Effector memory CD8-positive, alpha-beta T cell (primary cell): ENCODE results near the gene MAPK12.

ENCODE experiments used
- ATAC-seq: fragments of 150-1000 bp; cut with Tn5 transposase; replicated peaks from 2 replicates; pipeline ENCODE4 v1.10.0; 2021; ENCODE audit warnings: mild to moderate bottlenecking, moderate library complexity
- DNase-seq, 3 experiments: peaks; one replicate each; pipeline ENCODE4 v3.0.0; 2021
- H3K27ac Mint-ChIP-seq, 2 donors: one replicate each; pipeline ENCODE4 v1.8.0; 2022; ENCODE audit warnings: mild to moderate bottlenecking in 2 of 2, mixed read lengths in 2 of 2, moderate library complexity in 2 of 2
- H3K27me3 Mint-ChIP-seq, 2 donors: one replicate each; pipeline ENCODE4 v1.8.0; 2022; ENCODE audit warnings: mixed read lengths in 2 of 2
- H3K36me3 Mint-ChIP-seq: one replicate; pipeline ENCODE4 v1.8.0; 2022; ENCODE audit warnings: mild to moderate bottlenecking, moderate library complexity, mixed read lengths; ENCODE audit not compliant: insufficient read depth
- H3K4me1 Mint-ChIP-seq, 2 donors: one replicate each; pipeline ENCODE4 v1.8.0; 2022; ENCODE audit warnings: low read depth in 2 of 2, mixed read lengths in 2 of 2
- H3K4me3 Mint-ChIP-seq, 2 donors: one replicate each; pipeline ENCODE4 v1.8.0; 2022; ENCODE audit warnings: mild to moderate bottlenecking in 2 of 2, mixed read lengths in 2 of 2, moderate library complexity in 2 of 2
- H3K9me3 Mint-ChIP-seq, 2 donors: one replicate each; pipeline ENCODE4 v1.8.0; 2022; ENCODE audit warnings: mixed read lengths in 2 of 2

The MAPK12 gene

DNA sequence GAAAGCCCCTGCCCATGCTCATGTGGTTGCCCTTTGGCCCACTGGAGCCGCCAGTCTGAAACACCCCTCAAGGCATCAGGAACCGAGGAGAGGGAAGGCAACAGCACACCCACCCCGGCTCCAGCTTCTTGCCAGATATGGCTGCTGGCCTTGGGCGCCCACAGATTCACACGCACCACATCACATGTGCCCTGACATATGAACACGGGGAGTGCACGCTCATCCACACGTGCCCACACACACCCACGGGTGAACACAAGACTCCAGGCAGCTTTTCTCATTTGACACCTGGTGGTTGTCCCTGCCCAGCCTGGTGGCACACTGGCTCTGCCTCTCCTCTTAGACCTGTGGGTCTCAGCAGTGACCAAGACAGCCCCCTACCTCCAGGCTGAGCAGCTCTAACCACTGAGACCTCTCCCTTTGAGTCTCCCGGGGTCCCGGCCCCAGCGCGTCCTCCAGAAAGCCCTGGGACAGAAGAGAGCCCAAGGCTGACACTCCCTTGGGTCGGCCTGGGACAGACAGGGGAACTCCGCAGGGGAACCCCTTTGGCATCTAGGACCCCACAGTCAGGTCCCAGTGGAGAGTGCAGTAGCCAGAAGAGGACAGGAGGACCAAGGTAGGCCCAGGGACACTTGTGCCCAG lies 2.7 kb upstream of the MAPK12 start:
- Mint-ChIP-seq H3K36me3 (no peaks in the 10 kb centered on the region), H3K4me3 (no peak overlapping the region), H3K4me1 (peaks cover 6 to 8% of the 10 kb centered on the region in 2 donors), H3K27ac (no peak overlapping the region), H3K27me3 (peaks cover 16 to 25% of the 10 kb centered on the region in 2 donors), H3K9me3 (no peaks in the 10 kb centered on the region)
- no peak for DNase-seq
- no peak for ATAC-seq

GRCh38 chr22:50262973-50263617 lies 1.6 kb upstream of the MAPK12 start:
- Mint-ChIP-seq H3K4me1 (peaks cover 6 to 9% of the 10 kb centered on the region in 2 donors), H3K4me3 (peak overlapping the region in 1 of 2 donors; percentile 80), H3K27me3 (peaks cover 16 to 36% of the 10 kb centered on the region in 2 donors), H3K9me3 (no peaks in the 10 kb centered on the region), H3K27ac (no peak overlapping the region), H3K36me3 (no peaks in the 10 kb centered on the region)
- no peak for ATAC-seq
- DNase-seq, result no peak

DNA sequence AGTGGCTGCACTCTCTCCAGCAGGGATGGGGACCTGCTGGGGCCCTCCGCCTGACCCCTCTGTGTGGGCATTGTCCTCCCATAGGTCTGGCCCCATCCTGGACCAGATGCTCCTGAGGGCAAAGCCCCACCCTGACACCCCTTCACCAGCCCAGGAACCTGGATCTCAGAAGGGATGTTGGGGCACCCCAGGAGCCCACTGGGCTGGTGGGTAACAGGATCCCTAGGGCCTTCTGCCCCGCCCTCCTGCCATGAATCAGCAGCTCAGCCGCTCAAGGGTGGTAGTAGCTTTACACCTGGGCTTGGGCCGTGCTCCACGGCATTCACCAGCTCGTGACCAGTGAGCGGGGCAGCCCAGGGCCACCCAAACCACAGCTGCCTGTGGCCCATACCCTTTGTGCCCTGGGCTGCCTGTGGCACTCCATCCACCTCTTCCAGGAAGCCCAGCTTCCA lies 1.0 kb upstream of the MAPK12 start:
- H3K9me3 Mint-ChIP-seq, result no peaks in the 10 kb centered on the region
- no peaks in the 10 kb centered on the region for H3K36me3 Mint-ChIP-seq
- no peak for DNase-seq
- peaks cover 6 to 9% of the 10 kb centered on the region in 2 donors for H3K4me1 Mint-ChIP-seq
- H3K27me3 Mint-ChIP-seq, result peaks cover 16 to 43% of the 10 kb centered on the region in 2 donors
- no peak overlapping the region for H3K27ac Mint-ChIP-seq
- peak overlapping the region; percentile 75 to 80 for H3K4me3 Mint-ChIP-seq
- no peak for ATAC-seq

DNA sequence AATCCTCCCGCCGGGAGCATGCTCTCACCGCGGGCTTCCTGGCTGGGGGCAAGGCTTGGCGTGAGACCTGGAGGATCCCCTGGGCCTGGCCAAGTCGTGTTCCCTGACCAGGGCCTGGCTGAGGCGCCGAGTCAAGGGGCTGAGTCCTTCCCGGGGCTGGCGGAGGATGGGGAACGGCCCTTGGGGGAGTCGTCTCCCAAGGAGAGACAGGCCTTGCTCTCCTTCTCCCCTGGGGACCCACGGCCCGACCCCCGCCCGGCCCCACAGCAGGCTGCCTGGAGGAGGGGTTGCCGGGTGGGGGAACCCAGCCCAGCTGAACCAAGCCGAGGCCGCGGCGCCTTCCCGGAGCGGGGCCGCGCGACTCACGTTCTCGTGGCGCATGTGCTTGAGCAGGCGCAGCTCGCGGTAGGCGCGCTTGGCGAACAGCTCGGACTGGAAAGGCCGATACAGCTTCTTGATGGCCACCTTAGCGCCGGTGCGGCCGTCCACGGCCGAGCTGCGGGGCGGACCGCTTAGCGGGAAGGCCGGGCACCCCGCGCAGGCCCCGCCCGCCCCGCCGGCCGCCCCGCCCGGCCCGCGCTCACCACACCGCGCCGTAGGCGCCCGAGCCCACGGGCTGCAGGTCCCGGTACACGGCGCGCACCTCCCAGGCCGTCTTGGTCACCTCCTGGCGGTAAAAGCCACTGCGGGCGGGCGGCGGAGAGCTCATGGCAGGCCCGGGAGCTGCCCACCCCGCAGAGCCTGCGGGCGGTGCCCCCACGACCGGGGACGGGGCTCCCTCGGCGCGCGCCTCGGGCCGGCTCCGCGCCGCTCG lies 475 bp downstream of the MAPK12 start:
- H3K27me3 Mint-ChIP-seq, result peaks cover 16 to 48% of the 10 kb centered on the region in 2 donors
- no peak overlapping the region for H3K27ac Mint-ChIP-seq
- H3K4me3 Mint-ChIP-seq, result peak overlapping the region in 1 of 2 donors; percentile 5
- H3K4me1 Mint-ChIP-seq, result peaks cover 6 to 9% of the 10 kb centered on the region in 2 donors
- DNase-seq, result no peak
- no peaks in the 10 kb centered on the region for H3K36me3 Mint-ChIP-seq
- H3K9me3 Mint-ChIP-seq, result no peaks in the 10 kb centered on the region
- peak; percentile 53 for ATAC-seq

DNA sequence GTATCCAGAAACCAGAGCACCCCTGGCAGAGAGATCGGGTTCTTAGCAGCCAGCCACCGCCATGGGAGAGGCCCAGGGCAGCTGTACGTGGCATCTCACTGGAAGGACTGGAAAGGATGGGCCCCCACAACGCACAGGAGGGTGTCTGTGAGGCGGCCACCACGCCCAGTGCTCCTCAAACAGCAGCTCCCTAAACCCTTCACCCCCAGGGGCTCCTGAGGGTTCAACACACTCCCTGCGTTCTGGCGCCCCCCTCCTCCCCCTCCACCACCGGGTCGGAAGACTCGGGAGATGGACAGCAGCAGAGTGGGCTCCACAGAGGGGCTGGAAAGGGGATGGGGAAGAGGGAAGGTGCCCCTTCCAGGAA lies 1.1 kb downstream of the MAPK12 start:
- Mint-ChIP-seq H3K36me3 (no peaks in the 10 kb centered on the region), H3K27ac (no peak overlapping the region), H3K4me3 (peak overlapping the region in 1 of 2 donors; percentile 5), H3K9me3 (no peaks in the 10 kb centered on the region), H3K4me1 (peaks cover 6 to 9% of the 10 kb centered on the region in 2 donors), H3K27me3 (peaks cover 16 to 48% of the 10 kb centered on the region in 2 donors)
- no peak for DNase-seq
- no peak for ATAC-seq

DNA sequence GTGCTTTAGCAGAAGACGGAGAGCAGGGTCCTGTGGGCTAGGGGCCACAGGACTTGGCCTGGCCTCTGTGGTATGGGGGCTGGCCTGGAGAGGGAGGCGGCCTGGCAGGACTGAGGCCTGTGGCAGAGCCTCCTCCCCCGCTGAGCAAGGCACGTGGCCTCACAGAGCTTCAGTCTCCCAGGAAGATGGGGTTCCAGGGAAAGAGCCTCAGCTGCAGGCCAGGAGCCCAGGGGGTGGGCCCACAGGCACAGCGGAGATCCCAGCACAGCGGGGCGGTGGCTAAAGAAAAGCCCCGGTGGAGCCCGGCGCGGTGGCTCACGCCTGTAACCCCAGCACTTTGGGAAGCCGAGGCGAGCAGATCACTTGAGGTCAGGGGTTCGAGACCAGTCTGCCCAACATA lies 2.2 kb downstream of the MAPK12 start:
- DNase-seq, result no peak
- ATAC-seq, result no peak
- Mint-ChIP-seq H3K36me3 (peaks cover 1% of the 10 kb centered on the region), H3K9me3 (no peaks in the 10 kb centered on the region), H3K27me3 (peaks cover 16 to 48% of the 10 kb centered on the region in 2 donors), H3K4me1 (peaks cover 6 to 9% of the 10 kb centered on the region in 2 donors), H3K27ac (no peak overlapping the region), H3K4me3 (peak overlapping the region in 1 of 2 donors; percentile 31)

GRCh38 chr22:50258361-50259292 lies 2.9 kb downstream of the MAPK12 start:
- no peak for ATAC-seq
- Mint-ChIP-seq H3K4me1 (peaks cover 6 to 9% of the 10 kb centered on the region in 2 donors), H3K36me3 (peaks cover 4% of the 10 kb centered on the region), H3K27ac (no peak overlapping the region), H3K27me3 (peaks cover 16 to 48% of the 10 kb centered on the region in 2 donors), H3K4me3 (no peak overlapping the region), H3K9me3 (no peaks in the 10 kb centered on the region)
- no peak for DNase-seq

DNA sequence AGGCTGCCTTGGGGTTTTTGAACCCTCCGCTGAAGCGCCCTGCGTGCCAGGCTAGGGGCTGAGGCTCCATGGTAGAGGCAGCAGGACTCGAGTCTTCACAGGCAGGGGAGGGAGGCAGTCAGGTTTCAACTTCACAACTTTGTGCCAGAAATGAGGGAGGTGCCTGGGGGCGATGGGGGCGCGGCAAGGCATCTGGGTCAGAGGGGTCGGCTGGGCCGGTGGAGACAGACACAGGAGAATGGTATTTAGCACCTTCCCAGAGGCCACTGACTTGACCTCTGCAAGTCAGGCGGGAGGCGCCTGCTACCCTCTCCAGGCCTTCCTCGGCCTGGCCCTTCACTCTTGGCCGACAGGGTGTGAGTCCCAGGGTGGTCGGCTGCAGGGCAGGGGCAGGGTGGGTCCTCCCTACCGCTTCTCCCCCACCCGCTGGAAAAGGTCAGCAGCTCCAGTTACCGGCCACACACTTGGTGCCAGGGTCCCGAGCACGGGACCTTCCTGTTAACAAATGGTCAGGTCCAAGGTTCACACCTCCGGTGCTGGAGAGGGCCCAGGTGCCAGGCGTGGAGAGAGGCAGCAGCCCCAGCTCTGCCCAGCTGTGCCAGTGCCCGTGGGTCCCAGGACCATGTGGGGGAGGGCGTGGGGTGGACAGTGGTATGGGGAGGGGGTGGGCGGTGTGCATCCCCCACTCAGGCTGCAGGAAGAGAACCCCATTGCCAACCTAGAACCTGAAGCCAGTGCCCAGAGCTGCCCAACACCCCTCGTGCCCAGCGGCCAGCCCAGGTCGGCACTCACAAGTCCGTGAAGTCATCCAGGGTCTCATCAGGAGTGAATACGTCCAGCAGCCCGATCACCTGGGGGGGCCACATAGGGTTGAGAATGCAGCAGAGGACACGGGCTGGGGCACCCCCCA lies 3.8 kb downstream of the MAPK12 start:
- Mint-ChIP-seq H3K27me3 (peaks cover 9 to 39% of the 10 kb centered on the region in 2 donors), H3K4me3 (no peak overlapping the region), H3K36me3 (peaks cover 4% of the 10 kb centered on the region), H3K4me1 (peaks cover 6 to 9% of the 10 kb centered on the region in 2 donors), H3K9me3 (no peaks in the 10 kb centered on the region), H3K27ac (no peak overlapping the region)
- DNase-seq (no peak), ATAC-seq (no peak)

- Mint-ChIP-seq H3K4me3 (no peak overlapping the region), H3K36me3 (peaks cover 4% of the 10 kb centered on the region), H3K27me3 (peaks cover 2 to 33% of the 10 kb centered on the region in 2 donors), H3K27ac (no peak overlapping the region), H3K9me3 (no peaks in the 10 kb centered on the region), H3K4me1 (peaks cover 2 to 7% of the 10 kb centered on the region in 2 donors)
- no peak for DNase-seq
- no peak for ATAC-seq
These were observed 4.4 kb downstream of the MAPK12 start for GRCh38 chr22:50257041-50257440.

DNA sequence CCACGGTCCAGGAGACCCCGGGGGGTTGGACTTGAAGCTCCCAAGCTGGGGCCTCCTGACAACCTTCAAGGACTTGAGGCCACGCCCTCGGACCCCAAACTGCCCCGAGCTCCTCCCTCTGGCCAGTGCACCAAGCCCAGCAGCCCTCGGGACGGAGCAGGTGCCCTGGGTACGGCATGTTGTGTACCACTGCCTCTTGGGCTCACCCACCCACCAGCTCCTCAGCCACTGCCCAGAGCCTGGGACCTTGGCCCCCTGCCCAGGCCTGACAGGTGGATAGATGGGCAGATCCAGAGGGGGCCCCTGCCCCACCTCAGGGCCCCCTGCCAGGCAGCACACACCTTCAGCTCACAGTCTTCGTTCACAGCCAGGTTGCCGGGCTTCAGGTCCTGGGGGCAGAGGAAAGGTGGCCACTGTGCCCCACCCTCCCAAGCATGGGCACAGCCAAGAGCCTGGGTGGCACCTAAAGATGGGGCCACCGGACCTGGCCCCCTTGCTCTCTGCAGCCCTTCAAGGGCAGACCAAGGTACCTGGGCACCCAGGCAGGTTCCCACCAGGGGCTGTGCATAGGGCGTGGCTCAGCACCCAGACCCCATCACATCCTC lies 5.1 kb downstream of the MAPK12 start:
- H3K27ac Mint-ChIP-seq, result no peak overlapping the region
- H3K36me3 Mint-ChIP-seq, result peaks cover 4% of the 10 kb centered on the region

DNA sequence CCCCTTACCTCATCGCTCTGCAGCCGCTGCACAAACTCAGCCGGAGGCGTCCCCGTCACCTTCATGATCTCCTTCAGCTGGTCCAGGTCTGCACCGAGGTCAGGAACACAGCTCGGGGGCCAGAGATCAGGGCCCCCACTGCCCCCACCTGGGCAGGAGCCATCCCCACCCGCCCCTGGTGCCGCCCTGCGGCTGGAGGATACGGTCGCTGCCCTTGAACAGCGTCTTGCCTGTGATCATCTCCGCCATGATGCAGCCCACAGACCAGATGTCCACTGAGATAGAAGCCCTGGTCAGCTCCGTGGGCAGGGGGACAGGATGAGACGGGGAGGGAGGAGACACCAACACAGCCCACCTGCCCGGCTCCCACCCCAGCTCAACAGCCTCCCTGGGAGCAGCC lies 5.9 kb downstream of the MAPK12 start:
- Mint-ChIP-seq H3K27ac (no peak overlapping the region), H3K36me3 (peaks cover 4% of the 10 kb centered on the region)
- ATAC-seq, result no peak

More for the DNA sequence above, 5.1 kb downstream of the MAPK12 start:
- Mint-ChIP-seq H3K27me3 (peaks cover 0 to 28% of the 10 kb centered on the region in 2 donors), H3K9me3 (no peaks in the 10 kb centered on the region), H3K4me1 (peaks cover 0 to 4% of the 10 kb centered on the region in 2 donors), H3K4me3 (no peak overlapping the region)
- DNase-seq, result no peak
- ATAC-seq, result no peak

GRCh38 chr22:50255099-50255498 lies 6.4 kb downstream of the MAPK12 start:
- ATAC-seq, result no peak
- H3K4me3 Mint-ChIP-seq, result no peak overlapping the region

More for the DNA sequence above, 5.9 kb downstream of the MAPK12 start:
- no peak overlapping the region for H3K4me3 Mint-ChIP-seq
- H3K27me3 Mint-ChIP-seq, result peaks cover 0 to 28% of the 10 kb centered on the region in 2 donors
- no peaks in the 10 kb centered on the region for H3K9me3 Mint-ChIP-seq
- DNase-seq, result no peak
- peaks cover 0 to 6% of the 10 kb centered on the region in 2 donors for H3K4me1 Mint-ChIP-seq

More at GRCh38 chr22:50255099-50255498, 6.4 kb downstream of the MAPK12 start:
- Mint-ChIP-seq H3K36me3 (peaks cover 4% of the 10 kb centered on the region), H3K27me3 (peaks cover 0 to 28% of the 10 kb centered on the region in 2 donors), H3K4me1 (peaks cover 0 to 9% of the 10 kb centered on the region in 2 donors), H3K27ac (no peak overlapping the region), H3K9me3 (no peaks in the 10 kb centered on the region)
- no peak for DNase-seq
